Psoas muscle (tissue), 8 donors: Measurements from ENCODE around the gene SLC13A1. TPM values are rescaled to one million over a fixed set of nuclear protein-coding genes. Genes with fewer than 3 reads are reported as not detected.
"Not testable (repeated sequence)": the region's sequence is repeated elsewhere in the genome, so short reads cannot be mapped to it uniquely, and the experiment has no call there.

Experiments used
- ATAC-seq, 4 donors: fragments of 200-7000 bp; cut with Tn5 transposase; one replicate each; pipeline ENCODE4 v1.9.1; 2020; ENCODE audit warnings: moderate library complexity in 3 of 4, mild to moderate bottlenecking in 2 of 4
- DNase-seq, 2 donors: peaks; one replicate each; pipeline ENCODE4 v3.0.0-alpha.2; 2020
- H3K27ac ChIP-seq: fragments of 200-600 bp; one replicate; pipeline ENCODE4 v1.8.0; 2022
- H3K27me3 ChIP-seq, 3 donors: fragments of 200-600 bp in 1 of 3; one replicate each; pipeline versions ENCODE4 v1.6.1 to v1.8.0; 2013 to 2022; ENCODE audit warnings: low read length in 2 of 3, mild to moderate bottlenecking in 2 of 3, moderate library complexity in 1 of 3; ENCODE audit not compliant: insufficient read depth in 3 of 3
- H3K36me3 ChIP-seq, 2 donors: fragments of 200-600 bp in 1 of 2; one replicate each; pipeline versions ENCODE4 v1.6.1 to v1.8.0; 2013 to 2022; ENCODE audit warnings: low read depth in 1 of 2, mild to moderate bottlenecking in 1 of 2, moderate library complexity in 1 of 2; ENCODE audit not compliant: insufficient read depth in 1 of 2
- H3K4me1 ChIP-seq: fragments of 200-600 bp; one replicate; pipeline ENCODE4 v1.8.0; 2022
- H3K4me3 ChIP-seq: fragments of 200-600 bp; one replicate; pipeline ENCODE4 v1.8.0; 2022; ENCODE audit warnings: mild to moderate bottlenecking
- H3K9me3 ChIP-seq: fragments of 200-600 bp; one replicate; pipeline ENCODE4 v1.8.0; 2022
- CTCF ChIP-seq: fragments of 200-600 bp; IDR thresholded peaks from one replicate; pipeline ENCODE4 v1.8.0; 2022; ENCODE audit warnings: antibody characterized with exemption
- WGBS, 3 donors: extraction: QIAGEN DNeasy Blood & Tissue Kit; methylation state at CpG; one replicate each; pipeline versions ENCODE4 v1.1.6 to v1.1.7; 2013; 5-methylcytosine and 5-hydroxymethylcytosine counted together
- intact Hi-C, 2 donors: fragments of 100-400 bp; cut with DNase I; formaldehyde crosslinking; loops; one replicate each; pipeline versions ENCODE4 v1.11.0 to v1.14.2; 2022
- polyA plus RNA-seq, 3 donors: library from polyadenylated mRNA; stranded (reverse); fragments of 200-250 nt; gene quantifications; one replicate each; pipeline ENCODE4 v1.2.3, GENCODE V29; 2013
- total RNA-seq, 4 donors: library from RNA; stranded (reverse); fragmentation: NEBNext Ultra II Directional in 2 of 4; extraction: Animal tissue kit (Norgen Biotek cat#: 25700) in 2 of 4; gene quantifications; one replicate each; pipeline versions ENCODE4 v1.2.1 to v1.2.4, GENCODE V29; 2021 to 2023
- donor health status: healthy with polysubstance abuse.
- donor health status: DM: no; HTN: no; CAD: no; lungs with moderate emphysema.
- donor health status: Bipolar disorder and iron deficiency.
- donor health status: healthy.
- donor health status: DM: yes; HTN: yes; CAD: no.
- donor health status: DM: no; HTN: no; CAD: no.
- donor health status: DM: no; HTN: no; CAD: no.
- donor health status: DM: yes; HTN: yes; CAD: no.

The SLC13A1 gene
- total and polyA plus RNA-seq, 7 donors = 0.12 TPM; not detected in 6

- Histone ChIP-seq H3K4me1 (no peaks in the 10 kb centered on the region), H3K27ac (no peak overlapping the region), H3K27me3 (no peaks in the 10 kb centered on the region), H3K4me3 (no peak overlapping the region), H3K9me3 (no peaks in the 10 kb centered on the region), H3K36me3 (no peaks in the 10 kb centered on the region)
- no peak for TF ChIP-seq CTCF
- WGBS, 3 donors = 53 to 61% (median 60%) methylated on average over 4 of the region's 4 CpGs
- DNase-seq = no peak
- ATAC-seq = no peak
- intact Hi-C loops = no loop called here
Observed at GRCh38 chr7:123231021-123232000, 31.5 kb upstream of the SLC13A1 start.

GRCh38 chr7:123230603-123231002 is 30.8 kb upstream of the SLC13A1 start:
- H3K27ac ChIP-seq = no peak overlapping the region
- WGBS, 3 donors = 59 to 68% (median 60%) methylated on average over 11 of the region's 11 CpGs
- no peaks in the 10 kb centered on the region for H3K27me3 ChIP-seq
- ATAC-seq (no peak), DNase-seq (no peak)
- TF ChIP-seq CTCF = no peak
- intact Hi-C loops = no loop called here
- H3K4me3 ChIP-seq = no peak overlapping the region
- no peaks in the 10 kb centered on the region for H3K4me1 ChIP-seq
- H3K9me3 ChIP-seq = no peaks in the 10 kb centered on the region
- no peaks in the 10 kb centered on the region for H3K36me3 ChIP-seq

- no peaks in the 10 kb centered on the region for H3K4me1 ChIP-seq
- DNase-seq = no peak
- H3K4me3 ChIP-seq = no peak overlapping the region
- ATAC-seq = no peak
- no peaks in the 10 kb centered on the region for H3K9me3 ChIP-seq
- H3K36me3 ChIP-seq = no peaks in the 10 kb centered on the region
- no peak overlapping the region for H3K27ac ChIP-seq
- no peaks in the 10 kb centered on the region for H3K27me3 ChIP-seq
- WGBS, 3 donors = 75 to 86% (median 82%) methylated on average over 1 of the region's 1 CpG
- intact Hi-C loops = no loop called here
- TF ChIP-seq CTCF = no peak
Observed at GRCh38 chr7:123230147-123230546, 30.4 kb upstream of the SLC13A1 start.

- H3K27ac ChIP-seq = no peak overlapping the region
- no peaks in the 10 kb centered on the region for H3K4me1 ChIP-seq
- ATAC-seq = no peak
- H3K27me3 ChIP-seq = no peaks in the 10 kb centered on the region
- no peak overlapping the region for H3K4me3 ChIP-seq
- no peaks in the 10 kb centered on the region for H3K9me3 ChIP-seq
- DNase-seq = no peak
- no peaks in the 10 kb centered on the region for H3K36me3 ChIP-seq
- TF ChIP-seq CTCF = no peak
- intact Hi-C loops = no loop called here
Observed at GRCh38 chr7:123229426-123229825, 29.7 kb upstream of the SLC13A1 start.

GRCh38 chr7:123227666-123228065 is 27.9 kb upstream of the SLC13A1 start:
- not testable (repeated sequence) for ATAC-seq

More at GRCh38 chr7:123227666-123228065, 27.9 kb upstream of the SLC13A1 start:
- H3K4me1 ChIP-seq, intact Hi-C loops, H3K36me3 ChIP-seq, H3K4me3 ChIP-seq, DNase-seq, H3K27me3 ChIP-seq, H3K9me3 ChIP-seq, H3K27ac ChIP-seq: not testable (repeated sequence)
- 55 to 63% (median 63%) methylated on average over 6 of the region's 6 CpGs for whole genome bisulfite sequencing, 3 donors
